HepG2 (cell line): ENCODE data around the gene VTN. TPM values are rescaled to one million over a fixed set of nuclear protein-coding genes. Genes with fewer than 3 reads are reported as not detected.

Experiments
- DR1 ChIP-seq: sonication (generic); formaldehyde crosslinking; IDR thresholded peaks from 2 replicates; pipeline ENCODE4 v1.8.0; 2021; ENCODE audit warnings: mild to moderate bottlenecking, missing genetic modification reagents, inconsistent platforms
- ELF1 ChIP-seq: sonication (generic); formaldehyde crosslinking; IDR thresholded peaks from 2 replicates; pipeline ENCODE4 v1.4.0; 2020; ENCODE audit warnings: missing genetic modification reagents
- PATZ1 ChIP-seq: sonication (generic); formaldehyde crosslinking; IDR thresholded peaks from 2 replicates; pipeline ENCODE4 v1.4.0; 2020; ENCODE audit warnings: missing genetic modification reagents
- PHB2 ChIP-seq: fragments of 450-650 bp; IDR thresholded peaks from 2 replicates; pipeline ENCODE4 v1.6.1; 2018; ENCODE audit not compliant: partially characterized antibody
- POLR2AphosphoS2 ChIP-seq: IDR thresholded peaks from 2 replicates; pipeline ENCODE4 v1.6.1; 2011; ENCODE audit warnings: low read depth, low read length, improper control_type of control experiment
- PPARG ChIP-seq: conservative IDR thresholded peaks from 2 replicates; pipeline ENCODE4 v1.6.1; 2016; ENCODE audit warnings: missing biosample characterization, missing genetic modification reagents
- PRDM4 ChIP-seq: sonication (generic); formaldehyde crosslinking; IDR thresholded peaks from 2 replicates; pipeline ENCODE4 v1.9.0; 2021; ENCODE audit warnings: missing genetic modification reagents, borderline replicate concordance
- SYNCRIP ChIP-seq: fragments of 200-400 bp; formaldehyde crosslinking; IDR thresholded peaks from 2 replicates; pipeline ENCODE4 v1.6.1; 2018; ENCODE audit warnings: mild to moderate bottlenecking, low read depth, low read length; ENCODE audit not compliant: insufficient read depth
- WIZ ChIP-seq: sonication (generic); formaldehyde crosslinking; IDR thresholded peaks from 2 replicates; pipeline ENCODE4 v1.5.1; 2020; ENCODE audit warnings: mild to moderate bottlenecking, missing genetic modification reagents
- ZNF510 ChIP-seq: sonication (generic); formaldehyde crosslinking; IDR thresholded peaks from 2 replicates; pipeline ENCODE4 v1.4.0; 2020; ENCODE audit warnings: low read depth, mild to moderate bottlenecking, missing genetic modification reagents
- ZNF609 ChIP-seq: sonication (generic); formaldehyde crosslinking; IDR thresholded peaks from 2 replicates; pipeline ENCODE4 v1.4.0; 2020; ENCODE audit warnings: mild to moderate bottlenecking, missing genetic modification reagents, borderline replicate concordance
- ZNF770 ChIP-seq: sonication (generic); formaldehyde crosslinking; IDR thresholded peaks from 2 replicates; pipeline ENCODE4 v1.5.0; 2020; ENCODE audit warnings: mild to moderate bottlenecking, missing genetic modification reagents
- polyA plus RNA-seq, 8 experiments: library from polyadenylated mRNA; depleted of rRNA in 3 of 8; stranded (reverse) in 7 of 8; unstranded in 1 of 8; fragments of >200 nt; fragmentation: Illumina TruSeq in 4 of 8; extraction: Trizol in 4 of 8; gene quantifications; 2 replicates each; pipeline versions ENCODE4 v1.2.1 to v1.2.3, GENCODE V29; 2011 to 2016; ENCODE audit warnings: low read depth in 4 of 8, missing spikeins in 1 of 8, mixed read lengths in 1 of 8; ENCODE audit not compliant: insufficient read depth in 1 of 8
- total RNA-seq, 5 experiments: library from RNA; depleted of rRNA; stranded (reverse); fragments of >200 nt; fragmentation: Illumina TruSeq; extraction: Trizol; gene quantifications; 2 replicates each; pipeline ENCODE4 v1.2.3, GENCODE V29; 2016; ENCODE audit warnings: low read depth in 1 of 5

VTN gene
- total and polyA plus RNA-seq, 2 of the 13 experiments (the other 11 are each of a cell fraction or from before 2014, with no cell fraction given), result 108 to 131 TPM

GRCh38 chr17:28392491-28392890 lies 22.4 kb upstream of the VTN start (continued):
- TF ChIP-seq PATZ1 (no peak), ZNF770 (no peak), PHB2 (no peak), ZNF510 (no peak), WIZ (no peak), PRDM4 (no peak), PPARG (CRISPR knock-in tag) (no peak), SYNCRIP (no peak), ZNF609 (CRISPR knock-in tag) (no peak), POLR2AphosphoS2 (no peak), DR1 (no peak), ELF1 (no peak)
